ENCODE measurements around the gene POLN. TPM values are rescaled to one million over a fixed set of nuclear protein-coding genes. Genes with fewer than 3 reads are reported as not detected.
"Not testable (repeated sequence)": the region's sequence is repeated elsewhere in the genome, so short reads cannot be mapped to it uniquely, and the experiment has no call there.

POLN gene
- total RNA-seq, 1 experiment from 2014 or later = 0.85 TPM

- DNase-seq (ENCODE audit: low read depth, low spot score) = no peak
- in situ Hi-C loops (cut with HindIII; ENCODE audit: low pct_unique_long_range_greater_than_20kb, low sequenced_read_pairs) = no loop called here
These were observed 78.6 kb downstream of the POLN start for GRCh38 chr4:2163311-2163821.

GRCh38 chr4:2161092-2161703 lies 80.7 kb downstream of the POLN start:
- DNase-seq (ENCODE audit: low read depth, low spot score); in situ Hi-C loops (cut with HindIII; ENCODE audit: low pct_unique_long_range_greater_than_20kb, low sequenced_read_pairs): not testable (repeated sequence)

- in situ Hi-C loops (cut with HindIII; ENCODE audit: low pct_unique_long_range_greater_than_20kb, low sequenced_read_pairs) = no loop called here
- no peak for DNase-seq (ENCODE audit: low read depth, low spot score)
These were observed 82.0 kb downstream of the POLN start for GRCh38 chr4:2159931-2160330.

- DNase-seq (ENCODE audit: low read depth, low spot score) = no peak
- in situ Hi-C loops (cut with HindIII; ENCODE audit: low pct_unique_long_range_greater_than_20kb, low sequenced_read_pairs) = no loop called here
These were observed 86.7 kb downstream of the POLN start for GRCh38 chr4:2155246-2155645.

- no peak for DNase-seq (ENCODE audit: low read depth, low spot score)
- in situ Hi-C loops (cut with HindIII; ENCODE audit: low pct_unique_long_range_greater_than_20kb, low sequenced_read_pairs) = no loop called here
These were observed 87.6 kb downstream of the POLN start for GRCh38 chr4:2154215-2154740.

GRCh38 chr4:2151544-2151943 lies 90.4 kb downstream of the POLN start:
- no peak for DNase-seq (ENCODE audit: low read depth, low spot score)
- in situ Hi-C loops (cut with HindIII; ENCODE audit: low pct_unique_long_range_greater_than_20kb, low sequenced_read_pairs) = no loop called here

GRCh38 chr4:2150076-2150475 lies 91.8 kb downstream of the POLN start:
- in situ Hi-C loops (cut with HindIII; ENCODE audit: low pct_unique_long_range_greater_than_20kb, low sequenced_read_pairs) = no loop called here
- no peak for DNase-seq (ENCODE audit: low read depth, low spot score)

GRCh38 chr4:2142630-2143427 lies 99.1 kb downstream of the POLN start:
- in situ Hi-C loops (cut with HindIII; ENCODE audit: low pct_unique_long_range_greater_than_20kb, low sequenced_read_pairs) = no loop called here
- DNase-seq (ENCODE audit: low read depth, low spot score) = peak; percentile 84

GRCh38 chr4:2141762-2142451 lies 100.0 kb downstream of the POLN start:
- DNase-seq (ENCODE audit: low read depth, low spot score) = peak; percentile 94
- in situ Hi-C loops (cut with HindIII; ENCODE audit: low pct_unique_long_range_greater_than_20kb, low sequenced_read_pairs) = no loop called here

- in situ Hi-C loops (cut with HindIII; ENCODE audit: low pct_unique_long_range_greater_than_20kb, low sequenced_read_pairs) = no loop called here
- peak; percentile 27 for DNase-seq (ENCODE audit: low read depth, low spot score)
These were observed 100.7 kb downstream of the POLN start for GRCh38 chr4:2141022-2141761.

GRCh38 chr4:2138846-2139500 lies 102.9 kb downstream of the POLN start:
- in situ Hi-C loops (cut with HindIII; ENCODE audit: low pct_unique_long_range_greater_than_20kb, low sequenced_read_pairs) = no loop called here
- DNase-seq (ENCODE audit: low read depth, low spot score) = no peak

- no peak for DNase-seq (ENCODE audit: low read depth, low spot score)
- in situ Hi-C loops (cut with HindIII; ENCODE audit: low pct_unique_long_range_greater_than_20kb, low sequenced_read_pairs) = no loop called here
These were observed 105.2 kb downstream of the POLN start for GRCh38 chr4:2136726-2137125.

GRCh38 chr4:2135083-2135482 lies 106.8 kb downstream of the POLN start:
- peak; percentile 41 for DNase-seq (ENCODE audit: low read depth, low spot score)
- in situ Hi-C loops (cut with HindIII; ENCODE audit: low pct_unique_long_range_greater_than_20kb, low sequenced_read_pairs) = no loop called here

GRCh38 chr4:2132438-2132837 lies 109.5 kb downstream of the POLN start:
- in situ Hi-C loops (cut with HindIII; ENCODE audit: low pct_unique_long_range_greater_than_20kb, low sequenced_read_pairs) = no loop called here
- no peak for DNase-seq (ENCODE audit: low read depth, low spot score)

GRCh38 chr4:2127609-2128332 lies 114.2 kb downstream of the POLN start:
- in situ Hi-C loops (cut with HindIII; ENCODE audit: low pct_unique_long_range_greater_than_20kb, low sequenced_read_pairs) = no loop called here
- no peak for DNase-seq (ENCODE audit: low read depth, low spot score)

GRCh38 chr4:2126309-2127043 lies 115.4 kb downstream of the POLN start:
- DNase-seq (ENCODE audit: low read depth, low spot score) = no peak
- in situ Hi-C loops (cut with HindIII; ENCODE audit: low pct_unique_long_range_greater_than_20kb, low sequenced_read_pairs) = no loop called here
